NCI-H510A treated with DMSO at 0.1 percent for 48 hours (cell line): ENCODE results near the gene PNKD.
A peak's percentile ranks its signal among the peaks of the same experiment; 100 is the strongest.

Experiments used
- DNase-seq: peaks from one replicate; lab custom pipeline; 2025; lab: John Stamatoyannopoulos, UW

The PNKD gene

GRCh38 chr2:218256612-218257350 lies 13.5 kb upstream of the PNKD start:
- no peak for DNase-seq

- peak; percentile 19 for DNase-seq
These were observed 12.8 kb upstream of the PNKD start for GRCh38 chr2:218257390-218257981.

- no peak for DNase-seq
These were observed 11.0 kb upstream of the PNKD start for GRCh38 chr2:218259099-218259961.

GRCh38 chr2:218260166-218260565 lies 10.2 kb upstream of the PNKD start:
- DNase-seq, result no peak

- DNase-seq, result peak; percentile 66
These were observed 9.4 kb upstream of the PNKD start, which contains the start of gene GPBAR1 for GRCh38 chr2:218260742-218261422. TSS of gene GPBAR1 (plus strand) at chr2:218261015. CDS start at chr2:218262725, 1,710 bp downstream.

GRCh38 chr2:218261423-218262236 lies 8.7 kb upstream of the PNKD start:
- peak; percentile 40 for DNase-seq

- no peak for DNase-seq
These were observed 8.1 kb upstream of the PNKD start for GRCh38 chr2:218262237-218262600.

- DNase-seq, result no peak
These were observed 7.4 kb upstream of the PNKD start for GRCh38 chr2:218262631-218263586.

GRCh38 chr2:218263817-218264641 lies 6.3 kb upstream of the PNKD start:
- no peak for DNase-seq

- DNase-seq, result no peak
These were observed 5.4 kb upstream of the PNKD start for GRCh38 chr2:218264773-218265561.

- no peak for DNase-seq
These were observed 4.7 kb upstream of the PNKD start for GRCh38 chr2:218265626-218266025.

GRCh38 chr2:218266316-218266979 lies 3.9 kb upstream of the PNKD start:
- no peak for DNase-seq

GRCh38 chr2:218267259-218267658 lies 3.1 kb upstream of the PNKD start:
- DNase-seq, result no peak

GRCh38 chr2:218270721-218271486 lies 585 bp downstream of the PNKD start:
- no peak for DNase-seq

GRCh38 chr2:218271487-218271797 lies 1.1 kb downstream of the PNKD start:
- DNase-seq, result no peak

- DNase-seq, result no peak
These were observed 1.7 kb downstream of the PNKD start for GRCh38 chr2:218271865-218272530.
